Motor neuron (in vitro differentiated cells): ENCODE results near the gene RBBP5. TPM values are rescaled to one million over a fixed set of nuclear protein-coding genes. Genes with fewer than 3 reads are reported as not detected.

Source experiments
- ATAC-seq, 8 experiments: fragments of 200-7000 bp; cut with Tn5 transposase; replicated peaks in 6 of 8; 2 replicates each; pipeline ENCODE4 v1.8.0; 2021; ENCODE audit warnings: mild to moderate bottlenecking in 8 of 8, moderate library complexity in 8 of 8
- H3K27ac ChIP-seq, 2 donors: fragments of 250-450 bp; sonication (Bioruptor Pico); 2 replicates each; pipeline ENCODE4 v1.9.0; 2021; ENCODE audit warnings: antibody characterized with exemption in 2 of 2, mild to moderate bottlenecking in 2 of 2, moderate library complexity in 1 of 2
- H3K4me1 ChIP-seq, 2 donors: fragments of 250-450 bp; sonication (Bioruptor Pico); replicated peaks in 1 of 2; 2 replicates each; pipeline ENCODE4 v1.6.1; 2021; ENCODE audit warnings: antibody characterized with exemption in 2 of 2, mild to moderate bottlenecking in 2 of 2, moderate library complexity in 1 of 2
- H3K4me3 ChIP-seq, 5 donors: fragments of 250-450 bp; sonication (Bioruptor Pico); 2 replicates each; pipeline ENCODE4 v1.9.0; 2021; ENCODE audit warnings: antibody characterized with exemption in 5 of 5, mild to moderate bottlenecking in 5 of 5, moderate library complexity in 4 of 5
- WGBS, 10 experiments: fragments of 450-650 bp; shearing (Covaris generic); methylation state at CpG; one replicate each; pipeline ENCODE4 v1.0.0; 2022; 5-methylcytosine and 5-hydroxymethylcytosine counted together
- in situ Hi-C, 9 experiments: fragments of 400-800 bp; cut with MboI; loops; one replicate each; pipeline ENCODE4 v1.15.0; 2021; ENCODE audit warnings: low sequenced_read_pairs in 9 of 9, low pct_unique_long_range_greater_than_20kb in 2 of 9; ENCODE audit not compliant: unreplicated experiment in 9 of 9
- total RNA-seq, 8 experiments: library from RNA; unstranded; fragments of 300-600 nt; gene quantifications; 2 replicates each; pipeline versions ENCODE4 v1.2.3 to v1.2.4, GENCODE V29; 2022

The RBBP5 gene
- total RNA-seq, 8 experiments from 2014 or later = 11.7 to 25.2 (median 17.0) TPM

- H3K4me1 ChIP-seq = peaks cover 9 to 14% of the 10 kb centered on the region in 2 donors
- WGBS, 10 experiments = 0 to 51% (median 31%) methylated on average over 1 to 9 of the region's 9 CpGs
- peak overlapping the region; percentile 58 to 86 (median 71) for H3K4me3 ChIP-seq
- H3K27ac ChIP-seq = peak overlapping the region; percentile 98 to 99
- peak in 5 of 8 experiments; percentile 7 to 30 (median 19) for ATAC-seq
- in situ Hi-C loops = no loop called here
These were observed 708 bp upstream of the RBBP5 start for GRCh38 chr1:205122489-205122882.

GRCh38 chr1:205118752-205119151 lies 3.0 kb downstream of the RBBP5 start:
- Histone ChIP-seq H3K4me3 (no peak overlapping the region), H3K4me1 (peaks cover 9 to 14% of the 10 kb centered on the region in 2 donors), H3K27ac (no peak overlapping the region)
- no peak for ATAC-seq
- in situ Hi-C loops = no loop called here
- WGBS, 10 experiments = 71 to 100% (median 95%) methylated on average over 1 to 2 of the region's 2 CpGs; no CpG with 5 or more reads in 1 of the 10 experiments

GRCh38 chr1:205111354-205111753 lies 10.4 kb downstream of the RBBP5 start:
- in situ Hi-C loops = no loop called here
- Histone ChIP-seq H3K4me1 (no peaks in the 10 kb centered on the region), H3K27ac (no peak overlapping the region), H3K4me3 (no peak overlapping the region)
- no peak for ATAC-seq

GRCh38 chr1:205109711-205110110 lies 12.1 kb downstream of the RBBP5 start:
- in situ Hi-C loops = no loop called here
- Histone ChIP-seq H3K4me1 (no peaks in the 10 kb centered on the region), H3K27ac (no peak overlapping the region), H3K4me3 (no peak overlapping the region)
- WGBS, 10 experiments = 70 to 100% (median 84%) methylated on average over 1 to 5 of the region's 5 CpGs; no CpG with 5 or more reads in 5 of the 10 experiments
- ATAC-seq = no peak

- Histone ChIP-seq H3K27ac (no peak overlapping the region), H3K4me3 (no peak overlapping the region), H3K4me1 (no peaks in the 10 kb centered on the region)
- 90 to 100% (median 100%) methylated on average over 1 of the region's 1 CpG; no CpG with 5 or more reads in 1 of the 10 experiments for WGBS, 10 experiments
- ATAC-seq = no peak
- in situ Hi-C loops = no loop called here
These were observed 12.5 kb downstream of the RBBP5 start for GRCh38 chr1:205109269-205109668.

GRCh38 chr1:205108464-205108863 lies 13.3 kb downstream of the RBBP5 start:
- Histone ChIP-seq H3K4me3 (no peak overlapping the region), H3K27ac (no peak overlapping the region), H3K4me1 (no peaks in the 10 kb centered on the region)
- ATAC-seq = no peak
- in situ Hi-C loops = no loop called here
- 80 to 100% (median 91%) methylated on average over 1 to 4 of the region's 4 CpGs for WGBS, 10 experiments

GRCh38 chr1:205107327-205107726 lies 14.5 kb downstream of the RBBP5 start:
- H3K4me3 ChIP-seq = no peak overlapping the region
- H3K4me1 ChIP-seq = no peaks in the 10 kb centered on the region
- no peak overlapping the region for H3K27ac ChIP-seq
- WGBS, 10 experiments = 80 to 100% (median 94%) methylated on average over 1 to 4 of the region's 4 CpGs
- ATAC-seq = no peak
- in situ Hi-C loops = no loop called here

GRCh38 chr1:205102404-205102803 lies 19.4 kb downstream of the RBBP5 start:
- Histone ChIP-seq H3K4me1 (no peaks in the 10 kb centered on the region), H3K4me3 (no peak overlapping the region), H3K27ac (no peak overlapping the region)
- WGBS, 10 experiments = 90 to 100% (median 100%) methylated on average over 1 to 3 of the region's 3 CpGs
- no peak for ATAC-seq
- in situ Hi-C loops = no loop called here

- no peak for ATAC-seq
- no peaks in the 10 kb centered on the region for H3K4me1 ChIP-seq
- no peak overlapping the region for H3K27ac ChIP-seq
- no peak overlapping the region for H3K4me3 ChIP-seq
- in situ Hi-C loops = no loop called here
These were observed 23.5 kb downstream of the RBBP5 start for GRCh38 chr1:205098242-205098641.

GRCh38 chr1:205095422-205095821 lies 26.4 kb downstream of the RBBP5 start:
- Histone ChIP-seq H3K4me3 (no peak overlapping the region), H3K4me1 (no peaks in the 10 kb centered on the region), H3K27ac (no peak overlapping the region)
- in situ Hi-C loops = no loop called here
- no peak for ATAC-seq

- no peaks in the 10 kb centered on the region for H3K4me1 ChIP-seq
- 80 to 100% (median 94%) methylated on average over 1 to 4 of the region's 4 CpGs; no CpG with 5 or more reads in 3 of the 10 experiments for WGBS, 10 experiments
- H3K4me3 ChIP-seq = no peak overlapping the region
- in situ Hi-C loops = no loop called here
- H3K27ac ChIP-seq = no peak overlapping the region
- ATAC-seq = no peak
These were observed 30.6 kb downstream of the RBBP5 start for GRCh38 chr1:205091043-205091740.

- Histone ChIP-seq H3K4me3 (no peak overlapping the region), H3K27ac (no peak overlapping the region), H3K4me1 (no peaks in the 10 kb centered on the region)
- WGBS, 10 experiments = 16 to 100% (median 94%) methylated on average over 2 to 3 of the region's 3 CpGs; no CpG with 5 or more reads in 2 of the 10 experiments
- no peak for ATAC-seq
- in situ Hi-C loops = no loop called here
These were observed 33.4 kb downstream of the RBBP5 start for GRCh38 chr1:205088341-205088740.

GRCh38 chr1:205084360-205084759 lies 37.4 kb downstream of the RBBP5 start, which contains the start of gene TMEM81:
TMEM81 (minus strand) TSS chr1:205084460; CDS start chr1:205084320, 140 bp downstream.
- 71 to 100% (median 95%) methylated on average over 1 to 2 of the region's 2 CpGs; no CpG with 5 or more reads in 2 of the 10 experiments for WGBS, 10 experiments
- no peak for ATAC-seq
- Histone ChIP-seq H3K27ac (no peak within 1 kb of the TSS), H3K4me1 (no peaks in the 10 kb centered on the region), H3K4me3 (no peak within 1 kb of the TSS)
- in situ Hi-C loops = no loop called here

GRCh38 chr1:205082431-205082830 lies 39.3 kb downstream of the RBBP5 start:
- in situ Hi-C loops = no loop called here
- no peaks in the 10 kb centered on the region for H3K4me1 ChIP-seq
- H3K4me3 ChIP-seq = no peak overlapping the region
- H3K27ac ChIP-seq = no peak overlapping the region
- WGBS, 10 experiments = 83 to 100% (median 91%) methylated on average over 1 to 4 of the region's 4 CpGs; no CpG with 5 or more reads in 3 of the 10 experiments
- ATAC-seq = no peak
